SHP77 (cell line): Measurements from ENCODE around the gene WASF2.
A peak's percentile ranks its signal among the peaks of the same experiment; 100 is the strongest.
"Not testable (repeated sequence)": the region's sequence is repeated elsewhere in the genome, so short reads cannot be mapped to it uniquely, and the experiment has no call there.

Source experiments
- DNase-seq, 2 experiments: peaks; one replicate each; lab custom pipeline; 2025; lab: John Stamatoyannopoulos, UW

WASF2 gene

DNA sequence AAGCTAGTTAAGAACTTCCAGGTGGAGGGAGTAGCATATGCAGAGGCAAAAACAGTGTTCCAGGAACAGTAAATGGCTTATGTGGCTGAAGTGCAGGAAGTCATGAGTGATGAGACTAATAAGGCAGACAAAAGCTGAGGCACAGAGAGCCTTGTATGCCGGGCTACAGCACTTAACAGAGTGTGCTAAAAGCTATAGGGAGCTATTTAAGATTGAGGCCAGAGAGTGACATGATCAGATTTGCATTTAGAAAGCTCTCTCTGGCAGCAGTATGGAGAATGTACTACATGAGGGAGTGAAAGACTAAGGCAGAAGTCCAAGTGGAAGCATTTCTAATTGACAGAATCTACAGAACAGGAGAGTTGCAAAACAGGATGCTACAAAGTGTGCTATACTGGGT, 38.6 kb downstream of the WASF2 start:
- no peak for DNase-seq

DNA sequence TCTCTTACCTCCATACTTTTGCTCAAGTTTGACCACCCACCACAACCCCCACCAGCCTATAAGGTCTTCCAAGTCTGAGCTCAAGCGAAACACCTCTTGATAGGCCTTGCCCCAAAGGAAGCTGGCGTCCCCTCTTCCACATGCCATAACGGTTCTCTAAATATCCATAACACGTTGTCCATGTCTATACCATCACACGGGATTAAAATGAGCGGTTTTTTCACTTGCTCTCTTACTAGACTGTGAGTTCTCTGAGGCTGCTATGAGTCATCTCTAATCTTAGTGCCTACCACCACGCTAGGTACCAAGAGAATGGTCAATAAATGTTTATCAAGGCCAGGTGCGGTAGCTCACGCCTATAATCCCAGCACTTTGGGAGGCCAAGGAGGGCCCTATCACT, 41.0 kb downstream of the WASF2 start:
- DNase-seq = no peak

DNA sequence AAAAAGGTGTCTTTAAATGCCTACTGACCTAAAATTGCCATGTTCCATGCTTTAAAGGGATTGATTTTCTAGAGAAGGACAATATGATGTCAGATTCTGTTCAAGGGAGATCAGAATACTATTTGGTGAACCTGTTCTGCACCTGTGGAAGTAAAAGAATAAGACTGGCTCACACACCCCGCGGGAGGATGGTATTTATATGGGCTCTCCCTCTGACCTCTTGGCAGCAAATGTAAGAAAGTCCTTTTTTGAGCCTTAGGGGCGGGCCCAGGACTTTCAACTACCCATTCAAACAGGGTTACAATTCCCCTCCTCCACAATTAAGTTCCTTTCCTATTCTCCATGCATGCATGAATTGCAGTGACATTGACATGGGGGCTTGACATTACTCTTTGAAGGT, 42.1 kb downstream of the WASF2 start:
- no peak for DNase-seq

DNA sequence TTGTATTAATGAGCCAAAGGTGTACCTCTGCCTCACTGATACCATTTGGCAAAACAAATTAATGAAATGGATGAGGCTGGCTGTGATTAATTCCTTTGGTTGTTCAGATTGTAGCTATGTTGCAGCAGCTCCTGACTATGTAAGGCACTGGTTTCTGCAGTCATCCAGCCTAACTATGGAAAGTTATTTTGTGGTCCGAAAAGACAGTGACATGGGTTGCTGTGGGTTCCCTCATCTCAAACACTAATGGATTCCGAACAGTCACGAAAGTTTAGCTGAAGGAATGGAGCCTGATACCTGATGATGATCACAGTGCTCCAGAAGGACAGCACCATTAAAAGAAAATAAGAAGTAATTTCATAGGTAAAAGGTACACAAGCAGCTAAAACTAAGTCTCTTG, 42.6 kb downstream of the WASF2 start:
- DNase-seq = no peak

DNA sequence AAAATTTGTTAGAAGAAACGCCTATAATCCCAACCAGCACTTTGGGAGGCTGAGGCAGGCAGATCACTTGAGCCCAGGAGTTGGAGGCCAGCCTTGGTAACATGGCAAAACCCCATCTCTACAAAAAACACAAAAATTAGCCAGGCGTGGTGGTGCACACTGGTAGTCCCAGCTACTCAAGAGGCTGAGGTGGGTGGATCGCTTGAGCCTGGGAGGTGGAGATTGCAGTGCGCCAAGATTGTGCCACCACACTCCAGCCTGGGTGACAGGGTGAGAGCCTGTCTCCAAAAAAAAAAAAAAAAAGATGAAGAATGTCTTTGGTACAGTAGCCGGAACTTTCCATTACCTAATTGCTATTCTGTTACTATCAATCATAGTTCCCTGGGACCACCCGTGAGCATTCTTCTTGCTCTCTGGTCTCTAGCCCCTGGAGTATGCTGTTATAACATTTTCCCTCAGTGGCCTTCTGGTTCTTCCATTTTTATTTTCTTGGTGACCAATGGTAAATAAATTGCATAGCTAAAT, 43.4 kb downstream of the WASF2 start:
- DNase-seq = no peak

DNA sequence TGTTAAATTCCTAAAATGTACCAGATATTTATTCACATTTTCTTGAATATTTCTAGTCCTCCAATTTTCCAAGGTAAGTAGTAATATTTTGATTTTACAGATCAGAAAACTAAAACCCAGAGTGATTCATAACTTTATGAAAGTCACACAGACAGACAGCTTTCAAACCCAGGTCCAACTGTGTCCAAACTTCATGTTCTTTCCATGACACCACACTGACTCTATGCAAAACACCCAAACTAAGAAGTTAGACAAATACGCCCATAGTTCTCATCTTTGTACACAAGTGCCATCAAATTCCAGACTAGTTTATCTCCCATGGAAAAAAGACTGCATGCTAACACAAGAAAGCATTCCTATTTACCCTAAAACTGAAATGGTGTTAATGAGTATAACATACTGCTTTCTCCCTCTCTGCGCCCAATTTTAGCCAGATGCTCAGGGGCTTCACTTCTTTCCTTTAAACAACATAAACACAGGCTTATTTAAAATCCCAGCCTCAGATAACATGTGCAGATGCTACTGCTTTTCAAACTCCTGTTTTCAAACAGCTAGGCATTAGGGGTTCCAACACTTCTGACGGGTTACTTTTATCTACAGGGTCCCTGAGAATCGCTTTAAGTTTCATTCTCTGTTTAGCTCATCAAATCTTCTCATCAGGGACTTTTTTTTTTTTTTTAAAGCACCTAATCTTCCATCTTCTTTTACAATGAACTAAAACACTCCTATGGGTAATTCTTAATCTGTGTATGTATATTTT, 44.6 kb downstream of the WASF2 start:
- DNase-seq = no peak

DNA sequence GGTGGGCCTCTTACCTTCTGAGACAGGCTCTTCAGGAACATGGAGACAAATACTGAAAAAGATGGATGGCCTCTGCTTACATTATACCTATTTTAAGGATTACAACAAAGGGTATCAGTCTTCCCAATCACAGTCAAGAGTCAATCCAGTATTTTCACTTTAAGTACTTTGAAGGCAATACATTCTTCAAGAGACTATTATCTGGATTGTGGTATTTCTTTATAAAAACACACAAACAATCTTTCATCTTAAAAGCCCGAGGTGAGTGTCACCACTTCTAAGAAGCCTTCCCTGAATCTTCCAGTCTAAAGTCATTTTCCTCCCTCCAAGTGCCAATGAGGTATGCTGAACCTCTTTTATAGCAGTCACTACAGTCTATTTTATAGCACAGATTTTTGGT, 45.3 kb downstream of the WASF2 start:
- no peak for DNase-seq

DNA sequence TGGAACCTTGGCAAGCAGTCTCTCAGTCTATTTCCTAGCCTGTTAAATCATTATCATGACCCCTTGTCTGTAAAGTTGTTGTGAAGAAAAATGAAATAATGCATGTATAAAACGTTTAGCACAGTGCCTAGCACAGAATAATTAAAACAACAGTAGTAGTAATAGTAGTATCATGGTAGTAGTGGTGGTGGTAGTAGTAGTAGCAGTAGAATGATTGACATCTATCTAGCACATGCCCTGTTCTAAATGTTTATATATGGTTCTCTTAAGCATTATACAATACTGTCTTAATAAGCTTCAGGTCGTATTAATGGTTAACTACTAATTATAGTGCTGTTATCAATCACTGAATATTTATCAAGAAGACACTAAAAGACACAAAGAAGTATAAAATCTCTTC, 50.8 kb downstream of the WASF2 start:
- DNase-seq = no peak

DNA sequence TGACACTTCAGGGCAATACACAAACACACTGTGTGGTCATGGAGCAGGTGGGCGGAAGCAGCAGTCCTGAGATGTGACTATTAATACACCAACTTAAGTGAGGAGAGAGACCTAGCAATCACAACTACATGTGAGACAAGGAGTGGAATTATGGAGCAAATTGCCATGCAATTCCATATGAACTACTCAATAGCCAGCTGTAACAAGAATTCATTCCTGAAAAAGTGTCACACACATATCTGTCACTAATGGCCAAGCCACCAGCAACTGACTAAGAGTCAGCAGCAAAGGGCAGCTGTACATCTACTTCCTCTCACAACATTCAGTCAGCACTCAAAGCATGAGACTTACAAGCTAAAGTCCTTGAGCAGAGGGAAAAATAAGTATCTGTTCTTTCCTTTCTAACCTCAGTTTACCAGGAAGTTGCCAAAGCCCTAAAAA, 51.3 kb downstream of the WASF2 start:
- peak; percentile 11 to 20 for DNase-seq

DNA sequence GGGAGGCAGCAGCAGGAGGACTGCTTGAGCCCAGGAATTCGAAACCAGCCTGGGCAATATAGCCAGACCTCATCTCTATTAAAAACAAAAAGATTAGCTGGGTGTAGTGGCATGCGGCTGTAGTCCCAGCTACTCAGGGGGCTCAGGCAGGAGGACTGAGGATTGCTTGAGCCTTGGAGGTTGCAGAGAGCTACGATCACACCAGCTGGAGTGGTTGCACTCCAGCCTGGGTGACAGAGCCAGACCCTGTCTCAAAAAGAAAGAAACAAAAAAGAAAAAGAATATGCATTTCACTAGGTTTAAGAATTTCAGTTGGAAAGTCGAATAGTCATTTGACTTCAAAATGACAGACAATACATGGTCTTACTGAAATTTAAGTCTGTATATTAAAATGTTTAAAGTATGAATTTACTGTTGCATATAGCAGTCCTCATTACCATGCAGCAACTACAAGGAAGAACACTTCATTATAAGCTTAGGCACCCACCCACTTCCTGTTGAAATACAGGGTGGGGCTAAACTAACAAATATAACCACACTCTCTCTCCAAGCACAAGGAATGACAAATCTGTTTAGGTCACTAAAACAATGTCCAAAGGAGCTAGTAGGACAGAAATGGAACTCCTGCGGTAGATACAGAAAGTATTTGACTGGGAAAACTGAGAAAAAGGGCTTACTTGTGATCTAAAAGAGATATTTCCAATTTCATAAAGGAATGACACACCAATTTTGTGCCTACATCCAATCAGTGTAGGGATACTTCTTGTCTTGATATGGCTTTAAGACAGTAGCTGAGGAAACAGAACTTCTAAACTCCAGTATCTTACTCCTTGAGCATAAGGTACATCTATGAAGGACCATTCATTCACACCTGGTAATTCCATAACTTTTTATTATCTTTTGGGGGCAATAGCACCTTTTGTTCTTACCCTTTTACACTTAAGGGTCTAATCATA, 53.5 kb downstream of the WASF2 start:
- peak in 1 of 2 experiments; percentile 9 for DNase-seq

DNA sequence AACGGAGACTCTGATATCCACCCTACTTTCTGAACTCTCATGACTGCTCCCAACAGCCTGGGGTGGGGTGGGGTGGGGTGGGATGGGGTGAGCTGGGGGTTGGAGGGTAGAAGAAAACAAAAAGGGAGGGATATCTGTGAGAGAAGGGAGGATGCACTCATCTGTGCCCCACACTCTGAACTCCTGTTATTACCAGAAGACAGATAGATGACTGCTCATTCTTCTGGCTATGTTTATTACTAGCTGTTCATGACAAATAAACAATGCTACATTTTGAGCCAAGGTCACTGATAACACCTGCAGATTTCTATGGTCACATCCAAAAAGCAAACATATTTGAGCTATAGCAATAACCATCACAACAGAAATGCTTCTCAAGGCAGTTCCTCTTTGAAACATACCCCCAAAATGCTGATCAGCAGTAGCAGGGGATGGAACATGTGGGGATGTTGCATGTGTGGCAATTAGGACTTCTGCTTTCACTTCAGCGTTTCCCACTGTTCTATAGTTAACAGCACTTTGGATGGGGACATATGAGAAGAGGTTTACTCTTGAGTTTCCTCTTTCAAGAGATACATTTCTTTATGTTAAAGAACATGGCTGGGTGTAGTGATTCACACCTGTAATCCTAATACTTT, 54.3 kb downstream of the WASF2 start:
- DNase-seq = no peak

DNA sequence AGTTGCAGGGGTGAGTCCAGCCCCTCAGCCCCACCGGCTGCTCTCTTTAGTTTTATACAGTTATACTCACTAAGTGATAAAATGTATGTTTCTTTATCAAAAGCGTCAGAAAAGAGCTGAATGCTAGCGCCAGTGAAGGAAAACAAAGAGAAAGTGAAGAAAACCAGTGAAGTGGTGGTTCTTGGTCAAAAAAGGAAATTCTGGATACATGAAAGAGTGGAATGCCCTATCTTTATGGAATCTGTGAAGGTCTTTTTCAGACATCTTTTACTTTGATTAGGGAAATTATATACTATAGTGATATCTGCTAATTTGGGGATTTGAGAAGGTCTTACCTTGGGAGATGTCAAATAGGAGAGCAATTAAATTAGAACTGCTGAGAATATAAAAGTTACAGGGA, 56.3 kb downstream of the WASF2 start:
- DNase-seq = no peak

DNA sequence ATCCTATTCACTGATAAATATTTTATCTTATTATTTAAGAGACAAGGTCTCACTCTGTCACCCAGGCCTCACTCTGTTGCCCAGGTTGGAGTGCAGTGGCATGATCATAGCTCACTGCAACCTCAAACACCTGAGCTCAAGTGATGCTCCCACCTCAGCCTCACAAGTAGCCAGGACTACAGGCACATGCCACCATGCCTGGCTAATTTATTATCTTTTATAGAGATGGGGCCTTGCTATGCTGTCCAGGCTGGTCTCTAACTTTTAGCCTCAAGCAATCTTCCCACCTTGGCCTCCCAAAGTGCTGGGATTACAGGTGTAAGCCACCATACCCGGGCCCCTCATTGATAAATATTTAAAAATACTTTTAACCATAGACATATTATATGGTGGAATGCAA, 57.2 kb downstream of the WASF2 start:
- not testable (repeated sequence) for DNase-seq

DNA sequence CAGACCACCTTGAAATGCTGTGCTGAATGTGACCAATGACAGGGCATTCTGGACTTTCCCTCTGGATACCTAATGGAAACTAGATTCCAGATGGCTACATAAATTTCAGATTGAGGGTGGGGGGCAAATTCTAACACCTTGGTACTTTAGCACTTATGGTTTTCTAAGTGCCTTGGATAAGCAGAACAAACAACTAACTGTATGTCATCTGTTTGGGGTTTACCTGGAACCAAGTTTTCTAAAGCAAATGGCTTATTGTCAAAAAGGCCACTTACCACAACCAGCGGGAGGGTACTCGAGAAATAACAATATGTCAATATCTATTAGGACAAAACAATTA, 58.4 kb downstream of the WASF2 start:
- no peak for DNase-seq

DNA sequence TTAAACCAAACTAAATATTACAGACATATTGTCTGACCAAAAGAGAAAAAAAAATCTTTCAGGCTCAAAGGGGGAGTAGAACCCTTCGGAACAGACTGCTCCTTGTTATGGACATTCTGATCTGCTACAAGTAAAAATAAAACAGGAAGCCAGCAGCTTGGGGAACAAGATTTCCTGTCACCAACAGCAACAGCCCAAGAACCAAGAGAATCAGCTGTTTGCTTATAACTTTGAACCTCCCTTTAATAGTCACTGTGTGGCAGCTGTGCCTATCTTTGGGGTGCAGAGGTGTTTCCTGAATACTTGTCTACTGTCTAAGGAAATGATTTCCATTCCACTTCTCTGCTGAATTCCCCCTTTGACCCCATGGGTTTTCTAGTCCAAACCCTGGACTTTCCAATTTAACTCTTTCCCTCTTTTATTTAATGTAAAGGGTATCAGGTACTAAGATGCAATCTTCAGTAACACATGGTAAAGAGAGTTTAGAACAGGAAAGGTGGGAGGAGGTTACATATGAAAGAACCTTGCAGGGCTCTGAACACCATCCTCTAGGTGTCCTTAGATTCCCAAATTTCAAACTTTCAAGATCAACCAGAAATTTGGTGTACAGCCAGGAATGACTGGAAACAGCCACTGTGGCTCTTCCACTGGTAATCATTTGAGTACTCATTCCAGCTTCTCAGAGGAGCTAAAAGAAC, 58.9 kb downstream of the WASF2 start:
- DNase-seq = no peak

DNA sequence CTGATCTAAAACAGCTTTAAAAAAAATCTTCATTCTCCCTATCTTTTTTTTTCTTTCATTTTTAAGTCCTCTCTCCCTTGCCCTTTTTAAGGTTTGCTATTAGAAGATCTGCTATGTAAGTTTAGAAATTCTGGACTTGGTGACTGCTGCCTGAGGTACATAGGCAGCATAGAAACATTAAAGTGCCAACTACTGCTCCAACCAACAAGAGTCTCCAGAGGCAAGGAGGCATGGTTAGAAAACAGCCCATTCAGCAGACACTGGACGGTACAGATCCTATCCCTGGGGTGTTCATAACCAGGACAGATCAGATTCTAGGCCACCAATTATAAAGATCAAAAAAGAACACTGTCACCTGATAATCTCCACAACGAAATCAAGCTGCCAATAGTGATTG, 60.9 kb downstream of the WASF2 start:
- DNase-seq = no peak

DNA sequence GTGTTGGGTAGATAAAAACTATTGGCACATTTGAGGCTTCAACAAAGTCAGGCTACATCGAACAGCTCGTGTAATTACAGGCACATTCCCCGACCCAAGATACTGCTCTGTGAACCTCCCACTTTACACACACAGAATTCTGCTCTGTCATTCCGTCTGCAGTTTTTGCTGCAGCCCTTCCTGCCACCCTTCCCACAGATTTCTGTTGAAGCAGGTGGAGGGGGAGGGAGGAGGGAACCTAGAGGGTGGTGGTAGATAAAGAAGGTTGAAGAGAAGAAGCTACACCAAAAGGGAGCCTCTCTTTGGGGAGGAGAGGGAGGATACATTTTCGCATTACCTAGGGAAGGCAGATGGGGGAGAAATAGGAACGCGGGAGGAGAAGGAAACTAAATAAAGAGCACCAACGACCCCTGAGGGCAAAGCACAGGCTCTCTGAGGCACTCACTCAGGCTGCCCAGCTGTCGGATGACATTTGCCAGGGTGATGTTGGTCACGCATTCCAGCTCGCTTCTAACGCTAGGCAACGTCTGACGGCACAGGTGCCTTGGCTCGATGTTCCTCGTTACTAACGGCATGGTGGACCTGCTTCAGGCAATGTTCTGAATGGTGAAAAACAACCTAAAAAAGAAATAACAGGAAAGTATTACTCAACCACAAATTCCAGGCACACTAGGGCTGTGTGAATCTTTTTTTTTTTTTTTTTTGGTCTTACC, 61.5 kb downstream of the WASF2 start:
- peak; percentile 82 to 83 for DNase-seq

DNA sequence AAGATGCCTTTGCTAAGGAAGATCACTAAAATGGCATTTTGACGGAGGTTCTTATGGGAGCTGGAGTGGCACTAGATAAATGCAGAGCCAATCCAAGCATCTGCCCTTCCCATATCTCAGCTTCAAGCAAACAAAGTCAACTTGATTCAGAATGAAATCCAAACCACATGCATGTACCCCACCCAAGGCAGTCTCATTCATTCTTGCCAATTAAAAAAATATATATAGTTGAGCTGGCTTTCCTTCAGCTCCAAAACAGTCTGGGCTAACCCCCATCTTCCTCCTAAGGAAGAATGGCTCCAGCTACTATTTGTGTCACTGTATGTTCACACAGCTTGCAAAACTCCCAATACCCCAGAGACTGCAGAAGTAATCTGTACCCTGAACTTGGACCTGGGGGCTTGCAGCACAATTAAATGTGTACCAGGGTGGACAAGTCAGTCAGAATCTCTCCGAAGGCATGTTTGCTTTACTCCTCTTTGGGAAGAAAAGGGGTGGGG, 62.1 kb downstream of the WASF2 start:
- no peak for DNase-seq

DNA sequence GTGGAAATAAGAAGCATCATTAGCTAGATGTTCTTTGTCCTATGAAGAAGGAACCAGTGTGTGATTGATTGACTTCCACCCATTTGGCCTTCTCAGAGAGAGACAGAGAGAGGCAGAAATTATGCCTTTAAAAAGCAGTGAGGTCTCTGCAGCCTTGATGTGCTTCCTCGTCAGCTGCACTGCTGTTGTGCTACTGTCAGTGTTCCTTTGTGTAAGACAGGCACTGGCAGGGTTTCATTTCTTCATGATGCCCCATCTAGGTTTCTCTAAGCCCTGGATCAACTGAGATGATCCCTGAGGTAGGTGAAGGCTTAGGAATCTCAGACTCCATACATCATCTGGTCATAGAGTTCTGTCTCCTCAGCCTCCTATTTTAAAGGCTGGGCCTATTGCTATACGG, 62.6 kb downstream of the WASF2 start:
- no peak for DNase-seq

DNA sequence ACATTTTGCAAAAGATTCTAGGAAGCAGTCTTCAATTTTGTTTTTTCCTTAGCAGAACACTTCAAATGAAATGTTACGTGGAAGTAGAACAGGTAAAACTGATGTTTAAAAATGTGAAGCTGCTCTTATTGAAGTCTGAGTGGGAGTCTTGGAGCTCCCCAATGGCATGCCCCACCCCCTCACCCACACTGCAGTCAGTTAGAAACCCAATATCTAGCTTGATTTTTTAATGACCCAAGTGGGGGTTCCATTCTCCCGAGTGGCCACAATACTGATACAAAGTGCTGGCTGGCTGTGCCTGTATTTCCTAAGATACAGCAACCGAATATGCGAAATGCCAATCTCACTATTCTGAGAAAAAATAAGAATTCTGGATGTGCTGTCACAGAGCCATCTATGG, 66.3 kb downstream of the WASF2 start:
- no peak for DNase-seq
